Right lobe of liver (tissue), 6 donors: ENCODE results near the gene SGTA. TPM values are rescaled to one million over a fixed set of nuclear protein-coding genes. Genes with fewer than 3 reads are reported as not detected.

Experiments
- ATAC-seq, 4 donors: fragments of 200-7000 bp; cut with Tn5 transposase; one replicate each; pipeline ENCODE4 v1.9.1; 2020; ENCODE audit warnings: mild to moderate bottlenecking in 4 of 4, moderate library complexity in 4 of 4
- DNase-seq, 3 donors: peaks; one replicate each; pipeline ENCODE4 v3.0.0-alpha.2; 2020
- H3K27ac ChIP-seq, 3 donors: fragments of 200-600 bp; one replicate each; pipeline ENCODE4 v1.8.0; 2022
- H3K27me3 ChIP-seq, 2 donors: fragments of 200-600 bp; one replicate each; pipeline ENCODE4 v1.8.0; 2022
- H3K36me3 ChIP-seq, 4 donors: fragments of 200-600 bp; sonication (generic) in 1 of 4; one replicate each; pipeline versions ENCODE4 v1.5.1 to v1.8.0; 2017 to 2022; ENCODE audit warnings: control low read depth in 1 of 4
- H3K4me1 ChIP-seq, 4 donors: fragments of 200-600 bp; sonication (generic) in 1 of 4; one replicate each; pipeline versions ENCODE4 v1.5.1 to v1.8.0; 2017 to 2022; ENCODE audit warnings: control low read depth in 1 of 4
- H3K4me3 ChIP-seq, 3 donors: fragments of 200-600 bp; one replicate each; pipeline ENCODE4 v1.8.0; 2022
- H3K9me3 ChIP-seq, 4 donors: fragments of 200-600 bp; sonication (generic) in 1 of 4; one replicate each; pipeline versions ENCODE4 v1.5.1 to v1.8.0; 2017 to 2022; ENCODE audit warnings: control low read depth in 1 of 4
- CTCF ChIP-seq, 4 donors: fragments of 200-600 bp in 3 of 4; fragments of 450-650 bp in 1 of 4; IDR thresholded peaks; one replicate each; pipeline versions ENCODE4 v1.5.1 to v1.8.0; 2016 to 2022; ENCODE audit warnings: antibody characterized with exemption in 4 of 4, mild to moderate bottlenecking in 2 of 4
- POLR2A ChIP-seq: fragments of 450-650 bp; IDR thresholded peaks from one replicate; pipeline ENCODE4 v1.6.1; 2017; ENCODE audit warnings: antibody characterized with exemption, mild to moderate bottlenecking
- WGBS: methylation state at CpG from one replicate; pipeline ENCODE4 v1.1.6; 2018; ENCODE audit warnings: low coverage, low lambda C conversion rate; ENCODE audit not compliant: insufficient coverage; ENCODE audit errors: missing lambda C conversion rate; 5-methylcytosine and 5-hydroxymethylcytosine counted together
- intact Hi-C, 2 donors: fragments of 100-400 bp; cut with DNase I; formaldehyde crosslinking; loops; one replicate each; pipeline versions ENCODE4 v1.11.2 to v1.14.1; 2022
- total RNA-seq, 6 experiments: library from RNA; depleted of rRNA in 2 of 6; stranded (reverse); fragments of >200 nt in 2 of 6; fragmentation: NEBNext Ultra II Directional in 3 of 6; extraction: Animal tissue kit (Norgen Biotek cat#: 25700) in 3 of 6; gene quantifications; one replicate each; pipeline versions ENCODE4 v1.1.0 to v1.2.4, GENCODE V29; 2016 to 2023
- donor health status: DM: no; HTN: yes; CAD: no.
- donor health status: DM: no; HTN: no; CAD: no.
- donor health status: DM: no; HTN: no; CAD: no.
- donor health status: DM: no; HTN: yes; CAD: no.
- donor health status: DM: no; HTN: yes; CAD: no.

SGTA gene
- total RNA-seq, 6 experiments from 2014 or later, result 21.5 to 41.7 (median 23.7) TPM

GRCh38 chr19:2813235-2814160, 30.4 kb upstream of the SGTA start:
- 69% methylated on average over 7 of the region's 35 CpGs for WGBS
- Histone ChIP-seq H3K27me3 (no peaks in the 10 kb centered on the region), H3K4me3 (no peak overlapping the region), H3K9me3 (no peaks in the 10 kb centered on the region), H3K27ac (no peak overlapping the region), H3K4me1 (peaks cover 0 to 8% (median 3%) of the 10 kb centered on the region in 4 donors), H3K36me3 (peaks cover 0 to 9% (median 1%) of the 10 kb centered on the region in 4 donors)
- intact Hi-C loops, result no loop called here
- ATAC-seq, result no peak
- DNase-seq, result no peak
- TF ChIP-seq POLR2A (no peak), CTCF (IDR thresholded peaks at IDR 0.05) (no peak)

- no CpG with 5 or more reads among the region's 37 CpGs for WGBS
These were observed 29.6 kb upstream of the SGTA start for GRCh38 chr19:2812414-2813234.

DNA sequence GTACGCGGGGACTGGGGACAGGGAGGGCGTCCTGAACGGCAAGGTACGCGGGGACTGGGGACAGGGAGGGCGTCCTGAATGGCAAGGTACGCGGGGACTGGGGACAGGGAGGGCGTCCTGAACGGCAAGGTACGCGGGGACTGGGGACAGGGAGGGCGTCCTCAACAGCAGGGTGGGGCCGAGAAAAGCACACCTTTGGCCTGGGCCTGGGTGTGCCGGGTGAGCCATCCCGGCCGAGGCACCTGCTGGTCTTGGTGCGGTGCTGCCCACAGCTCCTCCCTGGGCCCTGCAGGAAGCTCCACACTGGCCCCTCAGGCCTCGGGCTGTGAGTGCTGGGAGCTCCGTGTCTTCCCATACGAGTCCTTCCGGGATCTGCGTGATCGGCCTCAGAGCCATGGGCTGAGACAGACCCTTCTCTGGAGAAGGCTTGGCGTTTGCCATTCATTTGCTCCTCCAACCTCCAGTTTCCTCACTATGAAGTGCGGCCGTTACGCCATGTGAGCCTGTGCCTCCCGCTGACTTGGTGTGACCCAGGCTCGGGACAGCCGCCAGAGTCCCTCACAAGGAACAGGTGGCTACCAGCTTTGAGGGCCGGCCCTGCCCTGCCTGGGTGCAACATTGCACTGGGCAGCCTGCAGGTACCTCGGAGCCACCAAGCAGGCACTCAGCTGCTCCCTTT, 28.8 kb upstream of the SGTA start:
- ATAC-seq (peak; percentile 2 to 43 (median 29)), DNase-seq (no peak)
- WGBS, result 54% methylated on average over 18 of the region's 34 CpGs
- Histone ChIP-seq H3K27me3 (no peaks in the 10 kb centered on the region), H3K4me1 (peaks cover 0 to 8% (median 3%) of the 10 kb centered on the region in 4 donors), H3K4me3 (peak overlapping the region in 2 of 3 donors; percentile 23 to 26), H3K27ac (peak overlapping the region in 2 of 3 donors; percentile 75 to 85), H3K36me3 (peaks cover 0 to 18% (median 1%) of the 10 kb centered on the region in 4 donors), H3K9me3 (no peaks in the 10 kb centered on the region)
- intact Hi-C loops, result no loop called here
- TF ChIP-seq POLR2A (no peak), CTCF (IDR thresholded peaks at IDR 0.05) (no peak)

More at GRCh38 chr19:2812414-2813234, 29.6 kb upstream of the SGTA start:
- ATAC-seq (no peak), DNase-seq (no peak)
- no peaks in the 10 kb centered on the region for H3K27me3 ChIP-seq
- TF ChIP-seq POLR2A (no peak), CTCF (IDR thresholded peaks at IDR 0.05) (no peak)
- H3K36me3 ChIP-seq, result peaks cover 0 to 18% (median 1%) of the 10 kb centered on the region in 4 donors
- H3K4me1 ChIP-seq, result peaks cover 0 to 8% (median 3%) of the 10 kb centered on the region in 4 donors
- H3K9me3 ChIP-seq, result no peaks in the 10 kb centered on the region
- no peak overlapping the region for H3K4me3 ChIP-seq
- H3K27ac ChIP-seq, result peak overlapping the region in 1 of 3 donors; percentile 75
- intact Hi-C loops, result no loop called here

DNA sequence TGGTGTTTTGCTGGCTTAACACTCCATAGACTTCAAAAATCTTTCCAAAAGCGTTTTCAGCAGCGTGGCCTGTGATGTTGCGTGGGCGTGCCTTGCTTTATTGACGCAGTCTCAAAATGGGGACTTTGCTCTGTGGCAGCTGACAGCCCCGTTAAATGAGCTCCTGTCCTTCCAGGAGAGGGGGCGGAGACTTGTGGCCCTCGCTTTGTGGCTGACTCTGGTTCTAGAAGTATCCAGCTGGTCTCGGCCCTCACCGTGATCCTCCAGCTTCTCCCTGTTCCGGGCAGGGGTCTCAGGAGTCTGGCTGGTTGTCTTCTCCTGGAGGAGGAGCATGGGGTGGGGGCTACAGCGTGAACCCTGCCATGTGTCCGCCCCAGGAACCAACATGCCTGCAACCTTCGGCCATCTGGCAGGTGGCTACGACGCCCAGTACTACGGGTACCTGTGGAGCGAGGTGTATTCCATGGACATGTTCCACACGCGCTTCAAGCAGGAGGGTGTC, 28.2 kb upstream of the SGTA start:
- Histone ChIP-seq H3K36me3 (peaks cover 0 to 18% (median 1%) of the 10 kb centered on the region in 4 donors), H3K4me3 (peak overlapping the region in 2 of 3 donors; percentile 23 to 24), H3K4me1 (peaks cover 0 to 8% (median 3%) of the 10 kb centered on the region in 4 donors), H3K27me3 (no peaks in the 10 kb centered on the region), H3K9me3 (no peaks in the 10 kb centered on the region), H3K27ac (peak overlapping the region in 2 of 3 donors; percentile 75 to 85)
- ATAC-seq (peak; percentile 72 to 85 (median 76)), DNase-seq (peak; percentile 66 to 89 (median 85))
- intact Hi-C loops, result no loop called here
- 29% methylated on average over 9 of the region's 20 CpGs for whole genome bisulfite sequencing
- TF ChIP-seq CTCF (IDR thresholded peaks at IDR 0.05) (no peak), POLR2A (peak; percentile 27)
